HG03354 (cell line): ENCODE measurements around the gene PPM1D.
"Not testable (repeated sequence)": the region's sequence is repeated elsewhere in the genome, so short reads cannot be mapped to it uniquely, and the experiment has no call there.

Experiments
- ATAC-seq: cut with Tn5 transposase; IDR thresholded peaks from one replicate; pipeline ENCODE4 v1.9.1; 2021; ENCODE audit warnings: mild to moderate bottlenecking; ENCODE audit not compliant: unreplicated experiment, poor library complexity, severe bottlenecking

PPM1D gene

GRCh38 chr17:60599620-60600489 is at the start of gene PPM1D:
PPM1D (plus strand) TSS chr17:60600193; CDS start chr17:60600415, 222 bp downstream.
- ATAC-seq = peak; percentile 88

- ATAC-seq = not testable (repeated sequence)
These were observed 47.7 kb upstream of the PPM1D start for GRCh38 chr17:60552255-60552654.

- ATAC-seq = no peak
These were observed 45.6 kb upstream of the PPM1D start for GRCh38 chr17:60554377-60554788.

GRCh38 chr17:60555786-60556185 is 44.2 kb upstream of the PPM1D start:
- ATAC-seq = no peak

- no peak for ATAC-seq
These were observed 42.2 kb upstream of the PPM1D start for GRCh38 chr17:60557805-60558204.

GRCh38 chr17:60559659-60559994 is 40.4 kb upstream of the PPM1D start:
- ATAC-seq = no peak

GRCh38 chr17:60559995-60560859 is 39.8 kb upstream of the PPM1D start:
- ATAC-seq = no peak

GRCh38 chr17:60560860-60561257 is 39.1 kb upstream of the PPM1D start:
- ATAC-seq = no peak

- ATAC-seq = no peak
These were observed 37.6 kb upstream of the PPM1D start for GRCh38 chr17:60562421-60562820.

- no peak for ATAC-seq
These were observed 36.2 kb upstream of the PPM1D start for GRCh38 chr17:60563743-60564142.

- ATAC-seq = no peak
These were observed 34.8 kb upstream of the PPM1D start for GRCh38 chr17:60565233-60565632.

GRCh38 chr17:60573236-60574051 is 26.5 kb upstream of the PPM1D start:
- no peak for ATAC-seq

- ATAC-seq = peak; percentile 61
These were observed 22.7 kb upstream of the PPM1D start for GRCh38 chr17:60577147-60577915.

GRCh38 chr17:60579090-60579489 is 20.9 kb upstream of the PPM1D start:
- ATAC-seq = no peak

GRCh38 chr17:60579551-60579950 is 20.4 kb upstream of the PPM1D start:
- ATAC-seq = no peak

- no peak for ATAC-seq
These were observed 17.0 kb upstream of the PPM1D start for GRCh38 chr17:60583008-60583407.

- no peak for ATAC-seq
These were observed 14.1 kb upstream of the PPM1D start for GRCh38 chr17:60585887-60586286.

GRCh38 chr17:60586288-60586974 is 13.6 kb upstream of the PPM1D start:
- ATAC-seq = no peak

GRCh38 chr17:60590070-60590469 is 9.9 kb upstream of the PPM1D start:
- ATAC-seq = no peak
